GM12872 (cell line): ENCODE measurements around the gene JAKMIP3.

ENCODE experiments used
- CTCF ChIP-seq: IDR thresholded peaks from 3 replicates; pipeline ENCODE4 v1.5.1; 2011; ENCODE audit warnings: low read depth, mild to moderate bottlenecking, low read length, moderate library complexity; ENCODE audit not compliant: insufficient read depth

The JAKMIP3 gene

GRCh38 chr10:132102071-132102716, 36.4 kb downstream of the JAKMIP3 start:
- no peak for TF ChIP-seq CTCF

DNA sequence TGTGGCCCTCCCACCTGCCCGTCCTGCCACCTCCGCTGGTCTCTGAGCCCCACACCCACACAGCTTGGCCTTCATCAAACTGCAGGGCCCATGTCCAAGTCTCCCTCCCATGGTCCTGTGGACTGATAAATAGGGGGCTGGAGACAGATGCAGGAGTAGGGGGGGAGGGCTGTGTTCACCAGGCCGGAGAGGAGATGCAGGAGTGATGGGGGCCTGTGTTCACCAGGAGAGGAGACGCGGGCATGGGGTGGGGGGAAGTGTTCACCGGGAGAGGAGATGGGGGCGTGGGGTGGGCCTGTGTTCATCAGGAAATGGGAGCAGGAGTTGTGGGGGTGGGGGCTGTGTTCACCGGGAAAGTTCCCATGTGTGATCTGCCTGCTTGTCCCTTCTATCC, 37.0 kb downstream of the JAKMIP3 start:
- TF ChIP-seq CTCF: no peak

DNA sequence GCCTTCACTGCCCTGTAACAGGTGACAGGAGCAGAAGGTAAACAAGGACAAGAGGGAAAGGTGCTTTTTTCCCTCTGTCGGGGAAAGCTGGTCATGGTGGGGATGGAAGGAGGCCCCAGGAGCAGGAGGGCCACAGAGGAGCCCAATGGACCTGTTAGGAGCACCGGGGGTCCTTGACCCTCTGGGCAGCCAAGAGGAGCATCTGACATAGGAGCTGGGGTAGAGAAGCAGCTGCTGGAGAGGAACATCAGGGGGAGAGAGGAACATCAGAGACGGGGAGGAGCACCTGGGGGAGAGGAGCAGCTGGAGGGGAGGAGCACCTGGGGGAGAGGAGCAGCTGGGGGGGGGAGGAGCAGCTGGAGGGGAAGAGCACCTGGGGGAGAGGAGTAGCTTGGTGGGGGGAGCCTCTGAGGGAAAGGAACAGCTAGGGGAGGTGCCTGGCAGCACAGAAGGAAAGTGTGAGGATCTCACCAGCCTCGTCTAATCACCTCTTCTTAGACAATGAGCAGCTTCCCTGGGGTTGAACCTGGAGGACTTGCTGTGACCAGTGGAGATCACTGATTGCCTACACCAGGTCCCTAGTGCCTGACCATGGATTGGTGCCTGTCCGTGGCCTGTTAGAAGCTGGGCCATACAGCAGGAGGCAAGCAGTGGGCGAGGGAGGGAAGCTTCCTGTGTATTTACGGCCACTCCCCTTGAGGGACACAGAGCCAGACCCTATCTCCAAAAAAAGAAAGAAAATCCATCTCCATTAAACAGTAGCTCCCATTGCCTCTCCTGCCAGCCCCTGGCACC, 37.6 kb downstream of the JAKMIP3 start:
- TF ChIP-seq CTCF: no peak

DNA sequence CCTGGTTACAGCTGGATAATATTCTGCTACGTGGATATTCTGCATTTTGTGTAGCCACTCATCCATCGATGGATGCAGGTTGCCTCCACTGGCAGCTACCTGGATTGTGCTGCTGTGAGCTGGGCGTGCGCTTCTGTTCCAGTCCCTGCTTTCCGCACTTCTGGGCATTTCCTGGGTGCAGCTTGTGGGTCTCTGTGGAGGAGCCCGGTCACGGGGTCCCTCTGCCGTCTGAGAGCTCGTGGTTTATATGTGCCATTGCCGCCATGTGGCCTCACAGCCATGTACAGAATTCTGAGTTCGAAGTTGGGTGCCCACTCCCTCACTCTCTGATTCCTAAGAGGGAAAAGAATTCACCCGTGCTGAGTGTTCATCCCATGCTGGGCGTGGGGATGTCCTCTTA, 38.3 kb downstream of the JAKMIP3 start:
- TF ChIP-seq CTCF: no peak

GRCh38 chr10:132104471-132105301, 38.9 kb downstream of the JAKMIP3 start:
- no peak for TF ChIP-seq CTCF

DNA sequence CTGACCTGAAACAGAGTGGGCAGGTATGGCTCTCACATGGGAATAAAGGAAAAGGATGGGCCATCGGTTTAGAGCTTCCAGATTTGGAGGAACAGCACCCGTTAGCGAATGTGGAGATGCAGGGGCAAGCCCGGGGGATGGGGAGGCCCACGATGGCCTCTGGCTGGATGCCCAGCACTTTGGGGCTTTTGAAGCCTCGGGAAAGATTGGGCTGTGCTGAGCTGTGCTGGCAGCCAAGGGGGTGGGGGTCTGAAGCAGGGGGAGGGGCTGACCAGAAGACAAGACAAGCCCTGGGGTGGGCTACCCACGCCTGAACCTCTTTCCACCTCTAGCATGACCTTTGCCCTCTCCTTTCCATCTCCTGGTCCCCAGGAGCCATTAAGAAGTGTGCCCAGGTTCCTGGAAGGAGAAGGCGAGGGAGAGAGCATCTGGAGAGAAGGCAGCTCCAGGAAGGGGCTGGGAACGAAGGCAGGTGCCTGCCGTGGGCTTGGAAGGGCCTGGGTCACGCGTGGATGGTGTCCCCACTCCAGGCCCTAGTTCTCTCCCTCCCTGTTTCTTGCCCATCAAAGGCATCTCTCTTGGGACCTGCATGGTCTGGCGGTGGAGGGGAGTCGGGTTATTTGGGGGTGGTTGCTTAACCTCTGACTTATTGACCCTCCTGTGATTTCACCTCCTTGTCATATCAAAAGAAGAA, 39.7 kb downstream of the JAKMIP3 start:
- no peak for TF ChIP-seq CTCF

GRCh38 chr10:132106431-132106830, 40.7 kb downstream of the JAKMIP3 start:
- no peak for TF ChIP-seq CTCF
